ENCODE data around the gene PTAR1.

Gene PTAR1

GRCh38 chr9:69674112-69674685 lies 85.6 kb downstream of the PTAR1 start:
- TF ChIP-seq CTCF (IDR thresholded peaks at IDR 0.05) (0 out of 2 replicates have a peak, but pooled peaks have one; percentile 22), ZFX (IDR thresholded peaks at IDR 0.05; ENCODE audit: borderline replicate concordance) (no peak)
- H3K27ac ChIP-seq = no peak overlapping the region

- TF ChIP-seq ZFX (IDR thresholded peaks at IDR 0.05; ENCODE audit: borderline replicate concordance) = no peak
- no peak for TF ChIP-seq CTCF (IDR thresholded peaks at IDR 0.05)
- H3K27ac ChIP-seq = peak overlapping the region; percentile 40; the same call in 1 of the 2 replicates
Measured at GRCh38 chr9:69673311-69673640, 86.5 kb downstream of the PTAR1 start.

- peak; percentile 90 for TF ChIP-seq CTCF (IDR thresholded peaks at IDR 0.05)
- TF ChIP-seq ZFX (IDR thresholded peaks at IDR 0.05; ENCODE audit: borderline replicate concordance) = no peak
- peak overlapping the region; percentile 40; the same call in 1 of the 2 replicates for H3K27ac ChIP-seq
Measured at GRCh38 chr9:69672596-69673310, 87.1 kb downstream of the PTAR1 start.

- H3K27ac ChIP-seq = peak within 1 kb of the TSS; percentile 40; the same call in 1 of the 2 replicates
- no peak for TF ChIP-seq CTCF (IDR thresholded peaks at IDR 0.05)
- TF ChIP-seq ZFX (IDR thresholded peaks at IDR 0.05; ENCODE audit: borderline replicate concordance) = no peak
Measured at GRCh38 chr9:69671879-69672595, 87.8 kb downstream of the PTAR1 start, which contains the start of gene APBA1. Gene APBA1, minus strand, starts transcription at chr9:69672371.

GRCh38 chr9:69671311-69671878 lies 88.4 kb downstream of the PTAR1 start:
- H3K27ac ChIP-seq = no peak overlapping the region
- TF ChIP-seq CTCF (IDR thresholded peaks at IDR 0.05) = no peak
- TF ChIP-seq ZFX (IDR thresholded peaks at IDR 0.05; ENCODE audit: borderline replicate concordance) = no peak

- H3K27ac ChIP-seq = no peak overlapping the region
- no peak for TF ChIP-seq ZFX (IDR thresholded peaks at IDR 0.05; ENCODE audit: borderline replicate concordance)
- no peak for TF ChIP-seq CTCF (IDR thresholded peaks at IDR 0.05)
Measured at GRCh38 chr9:69667306-69667705, 92.5 kb downstream of the PTAR1 start.
